Heart left ventricle (tissue), 13 donors: ENCODE results near the gene NFIA.

Source experiments
- CTCF ChIP-seq, 12 donors: fragments of 200-600 bp; sonication (generic) in 4 of 12; IDR thresholded peaks; one replicate each; pipeline versions ENCODE4 v1.5.0 to v1.8.0; 2018 to 2022; ENCODE audit warnings: antibody characterized with exemption in 12 of 12, mild to moderate bottlenecking in 5 of 12
- POLR2A ChIP-seq, 2 donors: fragments of 450-650 bp; IDR thresholded peaks; one replicate each; pipeline ENCODE4 v1.6.1; 2017; ENCODE audit warnings: antibody characterized with exemption in 2 of 2, mild to moderate bottlenecking in 2 of 2, moderate library complexity in 2 of 2
- donor health status: ischemic (EF 13 %, LVEDD 7.1; RV severe dilation, severe dysfunction).
- donor health status: DM: no; HTN: yes; CAD: no.
- donor health status: DM: no; HTN: no; CAD: no.
- donor health status: ischemic (EF 25% LVEDD 6.9; RV normal size, moderate dysfunction).
- donor health status: ischemic (EF 25% LVEDD 5.7; RV mildly dilated, moderate dysfunction).
- donor health status: ischemic (EF 35%, LVEDD 5.7; RV mildly dilated, moderate dysfunction).
- donor health status: nonischemic (EF 11% LVEDD 7.7; RV severe dilation, severe dysfunction).
- donor health status: DM: yes; HTN: yes; CAD: no.
- donor health status: PGD.
- donor health status: ischemic (EF 29% LVEDD 5.4; RV normal size, mild dysfunction).
- donor health status: nonischemic (EF 23%, LVEDD 6.1; RV moderate dilation, normal function).

DNA sequence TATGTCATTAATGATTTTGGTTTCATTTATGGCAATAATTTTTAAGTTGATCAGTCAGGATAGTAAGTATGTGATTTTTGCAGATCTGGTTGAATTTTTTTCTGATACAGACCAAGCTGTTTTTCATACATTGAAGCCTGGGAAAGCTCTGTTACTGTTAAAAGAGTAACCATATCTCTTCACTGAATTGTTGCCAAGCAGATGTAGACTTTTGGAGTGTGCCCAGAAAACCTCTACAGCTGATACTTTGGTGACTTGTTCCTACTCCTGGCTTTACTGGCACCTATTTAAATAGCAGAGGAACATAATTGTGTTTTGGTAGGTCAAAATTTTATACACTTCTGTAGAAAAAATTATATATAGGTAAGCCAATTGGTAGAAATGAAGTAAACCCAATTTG is 49.4 kb downstream of the NFIA start:
- no peak for TF ChIP-seq CTCF (IDR thresholded peaks at IDR 0.05)
- no peak for TF ChIP-seq POLR2A (IDR thresholded peaks at IDR 0.05)
